ENCODE measurements around the gene CACNA2D2.

- TF ChIP-seq CTCF (IDR thresholded peaks at IDR 0.05): no peak
- TF ChIP-seq POLR2A (IDR thresholded peaks at IDR 0.05): no peak
- TF ChIP-seq POLR2AphosphoS5 (IDR thresholded peaks at IDR 0.05): no peak
- TF ChIP-seq EP300 (IDR thresholded peaks at IDR 0.05): no peak
Observed at GRCh38 chr3:50533807-50534461, 30.5 kb upstream of the CACNA2D2 start.
